H9 (cell line): Measurements from ENCODE around the gene PHF10. TPM values are rescaled to one million over a fixed set of nuclear protein-coding genes. Genes with fewer than 3 reads are reported as not detected.

Experiments used
- DNase-seq: peaks from one replicate; pipeline ENCODE4 v3.0.0-alpha.2; 2017
- H2AFZ ChIP-seq: one replicate; pipeline ENCODE4 v1.6.1; 2013; ENCODE audit warnings: mild to moderate bottlenecking, low read length, control low read depth, moderate library complexity
- H2AK5ac ChIP-seq: 2 replicates; pipeline ENCODE4 v1.6.1; 2013; ENCODE audit warnings: low read length, control low read depth, mixed read lengths; ENCODE audit not compliant: insufficient read length
- H2BK120ac ChIP-seq: one replicate; pipeline ENCODE4 v1.6.1; 2013; ENCODE audit warnings: low read depth, mild to moderate bottlenecking, low read length, control low read depth, inconsistent platforms; ENCODE audit not compliant: poor library complexity, severe bottlenecking
- H2BK12ac ChIP-seq: 2 replicates; pipeline ENCODE4 v1.6.1; 2013; ENCODE audit warnings: low read length, control low read depth, mixed read lengths, low read depth; ENCODE audit not compliant: insufficient read length
- H2BK15ac ChIP-seq: 2 replicates; pipeline ENCODE4 v1.6.1; 2013; ENCODE audit warnings: low read depth, low read length, control low read depth
- H2BK20ac ChIP-seq: one replicate; pipeline ENCODE4 v1.6.1; 2013; ENCODE audit warnings: low read depth, mild to moderate bottlenecking, low read length, control low read depth, inconsistent platforms; ENCODE audit not compliant: poor library complexity, severe bottlenecking
- H2BK5ac ChIP-seq: 2 replicates; pipeline ENCODE4 v1.6.1; 2013; ENCODE audit warnings: low read length, control low read depth, mixed read lengths; ENCODE audit not compliant: insufficient read length
- H3K14ac ChIP-seq: 2 replicates; pipeline ENCODE4 v1.6.1; 2013; ENCODE audit warnings: low read length, control low read depth; ENCODE audit not compliant: insufficient read depth
- H3K18ac ChIP-seq: 2 replicates; pipeline ENCODE4 v1.6.1; 2013; ENCODE audit warnings: low read depth, mild to moderate bottlenecking, mixed read lengths, low read length, control low read depth; ENCODE audit not compliant: insufficient read length
- H3K23ac ChIP-seq: 2 replicates; pipeline ENCODE4 v1.6.1; 2013; ENCODE audit warnings: low read length, control low read depth, mixed read lengths, low read depth; ENCODE audit not compliant: insufficient read length
- H3K23me2 ChIP-seq: 2 replicates; pipeline ENCODE4 v1.6.1; 2013; ENCODE audit warnings: low read depth, mild to moderate bottlenecking, mixed read lengths, low read length, control low read depth; ENCODE audit not compliant: insufficient read length, poor library complexity, severe bottlenecking
- H3K27ac ChIP-seq: 2 replicates; pipeline ENCODE4 v1.5.1; 2013; ENCODE audit warnings: low read length, control low read depth, mixed read lengths, low read depth; ENCODE audit not compliant: insufficient read length
- H3K27me3 ChIP-seq: 2 replicates; pipeline ENCODE4 v1.6.1; 2013; ENCODE audit warnings: low read length, control low read depth, inconsistent platforms; ENCODE audit not compliant: insufficient read depth
- H3K4ac ChIP-seq: 2 replicates; pipeline ENCODE4 v1.6.1; 2013; ENCODE audit warnings: low read depth, mild to moderate bottlenecking, control low read depth, inconsistent platforms, low read length, moderate library complexity
- H3K4me1 ChIP-seq: 2 replicates; pipeline ENCODE4 v1.6.1; 2013; ENCODE audit warnings: low read length, control low read depth, inconsistent platforms; ENCODE audit not compliant: insufficient read depth
- H3K4me2 ChIP-seq: 2 replicates; pipeline ENCODE4 v1.6.1; 2013; ENCODE audit warnings: low read length, control low read depth, mixed read lengths; ENCODE audit not compliant: insufficient read length, insufficient read depth
- H3K56ac ChIP-seq: 2 replicates; pipeline ENCODE4 v1.6.1; 2013; ENCODE audit warnings: low read depth, mild to moderate bottlenecking, mixed read lengths, low read length, control low read depth; ENCODE audit not compliant: insufficient read length
- H3K79me1 ChIP-seq: 2 replicates; pipeline ENCODE4 v1.6.1; 2013; ENCODE audit warnings: low read depth, mild to moderate bottlenecking, moderate library complexity, low read length, control low read depth, inconsistent platforms; ENCODE audit not compliant: insufficient read depth, poor library complexity, severe bottlenecking
- H3K79me2 ChIP-seq: 2 replicates; pipeline ENCODE4 v1.6.1; 2013; ENCODE audit warnings: low read length, control low read depth, inconsistent platforms; ENCODE audit not compliant: insufficient read depth
- H3K9ac ChIP-seq: 2 replicates; pipeline ENCODE4 v1.6.1; 2013; ENCODE audit warnings: low read length, control low read depth, mixed read lengths; ENCODE audit not compliant: insufficient read length; ENCODE audit errors: extremely low read depth
- H3K9me3 ChIP-seq: one replicate; pipeline ENCODE4 v1.6.1; 2013; ENCODE audit warnings: low read depth, low read length, inconsistent platforms; ENCODE audit not compliant: control insufficient read depth
- H3T11ph ChIP-seq: one replicate; pipeline ENCODE4 v1.6.1; 2013; ENCODE audit warnings: mild to moderate bottlenecking, low read length, control low read depth, inconsistent platforms
- H4K20me1 ChIP-seq: one replicate; pipeline ENCODE4 v1.6.1; 2013; ENCODE audit not compliant: control insufficient read depth, insufficient read length, insufficient read depth
- H4K5ac ChIP-seq: 2 replicates; pipeline ENCODE4 v1.6.1; 2013; ENCODE audit warnings: low read depth, mild to moderate bottlenecking, mixed read lengths, low read length, control low read depth; ENCODE audit not compliant: insufficient read length
- H4K8ac ChIP-seq: replicated peaks from 2 replicates; pipeline ENCODE4 v1.6.1; 2013; ENCODE audit warnings: low read length, control low read depth, mixed read lengths, low read depth; ENCODE audit not compliant: insufficient read length
- H4K91ac ChIP-seq: 2 replicates; pipeline ENCODE4 v1.6.1; 2013; ENCODE audit warnings: low read depth, mild to moderate bottlenecking, moderate library complexity, mixed read lengths, low read length, control low read depth; ENCODE audit not compliant: insufficient read length
- H3K27ac Mint-ChIP-seq, 3 experiments: 2 replicates in 2 of 3; 3 replicates in 1 of 3; pipeline ENCODE4 v1.8.0; 2020 to 2021; ENCODE audit warnings: mixed read lengths in 3 of 3, mild to moderate bottlenecking in 1 of 3, moderate library complexity in 1 of 3
- H3K27me3 Mint-ChIP-seq: 2 replicates; pipeline ENCODE4 v1.8.0; 2021; ENCODE audit warnings: low read depth, mild to moderate bottlenecking, moderate library complexity, mixed read lengths
- H3K36me3 Mint-ChIP-seq, 3 experiments: 2 replicates in 2 of 3; 3 replicates in 1 of 3; pipeline ENCODE4 v1.8.0; 2020 to 2021; ENCODE audit warnings: low read depth in 3 of 3, mixed read lengths in 3 of 3; ENCODE audit not compliant: insufficient read depth in 1 of 3
- H3K4me1 Mint-ChIP-seq, 2 experiments: 2 replicates each; pipeline ENCODE4 v1.8.0; 2020; ENCODE audit warnings: mixed read lengths in 2 of 2
- H3K4me3 Mint-ChIP-seq, 2 experiments: 2 replicates in 1 of 2; 3 replicates in 1 of 2; pipeline ENCODE4 v1.8.0; 2020 to 2021; ENCODE audit warnings: mild to moderate bottlenecking in 2 of 2, mixed read lengths in 2 of 2, moderate library complexity in 1 of 2
- H3K9me3 Mint-ChIP-seq, 2 experiments: 2 replicates in 1 of 2; 3 replicates in 1 of 2; pipeline ENCODE4 v1.8.0; 2020; ENCODE audit warnings: mild to moderate bottlenecking in 2 of 2, mixed read lengths in 2 of 2, moderate library complexity in 1 of 2
- WGBS: extraction: QIAGEN DNeasy Blood & Tissue Kit; methylation state at CpG from one replicate; pipeline ENCODE4 v1.1.7; 2013; ENCODE audit warnings: missing lambda C conversion rate, low lambda C conversion rate, mixed read lengths; ENCODE audit not compliant: insufficient read length; ENCODE audit errors: extremely low coverage; 5-methylcytosine and 5-hydroxymethylcytosine counted together
- total RNA-seq: library from RNA; stranded (reverse); gene quantifications from 2 replicates; pipeline ENCODE4 v1.2.1, GENCODE V29; 2021
- TF ChIP-seq, protein P1 (sequence below): fragments of 200-600 bp; sonication (generic); conservative IDR thresholded peaks from 3 replicates; pipeline ENCODE4 v1.8.0; 2021; ENCODE audit warnings: antibody characterized with exemption, mild to moderate bottlenecking

Gene PHF10
- total RNA-seq, 1 experiment from 2014 or later: 59.0 TPM

DNA sequence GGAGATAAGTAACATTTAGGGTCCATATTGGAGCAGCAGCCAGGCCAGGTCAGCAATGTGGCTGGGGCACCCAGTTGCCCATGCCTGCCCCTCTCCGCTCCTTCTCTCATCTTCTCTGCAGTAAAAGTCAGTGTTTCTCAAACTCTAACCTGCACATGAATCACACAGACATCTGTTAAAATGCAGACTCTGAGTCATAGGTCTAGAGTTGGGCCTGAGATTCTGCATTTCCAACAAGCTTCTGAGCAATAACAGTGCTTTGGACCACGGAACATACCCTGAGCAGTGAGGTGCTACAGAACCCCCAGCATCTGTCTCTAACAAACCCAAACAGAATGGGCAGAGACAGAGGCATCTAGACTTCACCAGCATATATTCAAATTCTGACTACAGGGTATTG lies 10.1 kb downstream of the PHF10 start:
- no peak overlapping the region for H2AFZ ChIP-seq
- no CpG with 5 or more reads among the region's 2 CpGs for WGBS
- Mint-ChIP-seq H3K4me1 (no peaks in the 10 kb centered on the region), H3K4me3 (no peak overlapping the region), H3K27ac (no peak overlapping the region), H3K9me3 (no peaks in the 10 kb centered on the region), H3K36me3 (peaks cover 10 to 72% (median 67%) of the 10 kb centered on the region in 3 experiments; a peak in 6 of 7 replicates), H3K27me3 (no peaks in the 10 kb centered on the region)
- H2BK15ac ChIP-seq: no peak overlapping the region
- H3K18ac ChIP-seq: no peak overlapping the region
- no peak overlapping the region for H3K23ac ChIP-seq
- H3K9me3 ChIP-seq: no peaks in the 10 kb centered on the region
- H2BK120ac ChIP-seq: no peak overlapping the region
- H2AK5ac ChIP-seq: no peak overlapping the region
- no peak overlapping the region for H4K91ac ChIP-seq
- H3K4me1 ChIP-seq: no peaks in the 10 kb centered on the region
- H3K27me3 ChIP-seq: no peaks in the 10 kb centered on the region
- H3K56ac ChIP-seq: no peak overlapping the region
- no peak overlapping the region for H2BK5ac ChIP-seq
- H3K4me2 ChIP-seq: no peak overlapping the region
- no peaks in the 10 kb centered on the region for H4K20me1 ChIP-seq
- TF ChIP-seq, protein P1, sequence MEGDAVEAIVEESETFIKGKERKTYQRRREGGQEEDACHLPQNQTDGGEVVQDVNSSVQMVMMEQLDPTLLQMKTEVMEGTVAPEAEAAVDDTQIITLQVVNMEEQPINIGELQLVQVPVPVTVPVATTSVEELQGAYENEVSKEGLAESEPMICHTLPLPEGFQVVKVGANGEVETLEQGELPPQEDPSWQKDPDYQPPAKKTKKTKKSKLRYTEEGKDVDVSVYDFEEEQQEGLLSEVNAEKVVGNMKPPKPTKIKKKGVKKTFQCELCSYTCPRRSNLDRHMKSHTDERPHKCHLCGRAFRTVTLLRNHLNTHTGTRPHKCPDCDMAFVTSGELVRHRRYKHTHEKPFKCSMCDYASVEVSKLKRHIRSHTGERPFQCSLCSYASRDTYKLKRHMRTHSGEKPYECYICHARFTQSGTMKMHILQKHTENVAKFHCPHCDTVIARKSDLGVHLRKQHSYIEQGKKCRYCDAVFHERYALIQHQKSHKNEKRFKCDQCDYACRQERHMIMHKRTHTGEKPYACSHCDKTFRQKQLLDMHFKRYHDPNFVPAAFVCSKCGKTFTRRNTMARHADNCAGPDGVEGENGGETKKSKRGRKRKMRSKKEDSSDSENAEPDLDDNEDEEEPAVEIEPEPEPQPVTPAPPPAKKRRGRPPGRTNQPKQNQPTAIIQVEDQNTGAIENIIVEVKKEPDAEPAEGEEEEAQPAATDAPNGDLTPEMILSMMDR: no peak
- no peak overlapping the region for H2BK20ac ChIP-seq
- peaks cover 9% of the 10 kb centered on the region for H3K79me1 ChIP-seq
- H3K4ac ChIP-seq: no peak overlapping the region
- no peaks in the 10 kb centered on the region for H3K79me2 ChIP-seq
- H3K23me2 ChIP-seq: no peaks in the 10 kb centered on the region
- H2BK12ac ChIP-seq: no peak overlapping the region
- no peak overlapping the region for H3T11ph ChIP-seq
- no peak overlapping the region for H3K27ac ChIP-seq
- no peak overlapping the region for H3K9ac ChIP-seq
- H3K14ac ChIP-seq: no peak overlapping the region
- DNase-seq: no peak
- H4K8ac ChIP-seq: no peak overlapping the region
- no peak overlapping the region for H4K5ac ChIP-seq
